C4-2B (cell line): ENCODE measurements around the gene NOP9.

Source experiments
- CTCF ChIP-seq: fragments of 450-650 bp; conservative IDR thresholded peaks from 2 replicates; pipeline ENCODE4 v1.5.1; 2017; ENCODE audit warnings: mild to moderate bottlenecking
- ZFX ChIP-seq: fragments of 450-650 bp; IDR thresholded peaks from 2 replicates; pipeline ENCODE4 v1.6.1; 2017

- TF ChIP-seq CTCF (no peak), ZFX (no peak)
Measured at GRCh38 chr14:24349742-24350141, 50.1 kb downstream of the NOP9 start.
